GM20431 (cell line): ENCODE measurements around the gene CRYM.
"Not testable (repeated sequence)": the region's sequence is repeated elsewhere in the genome, so short reads cannot be mapped to it uniquely, and the experiment has no call there.

Experiments used
- in situ Hi-C: fragments of 300-500 bp; cut with MseI, MboI; formaldehyde crosslinking; loops from one replicate; pipeline ENCODE4 v1.15.0; 2020; ENCODE audit warnings: low sequenced_read_pairs; ENCODE audit not compliant: unreplicated experiment

Gene CRYM

DNA sequence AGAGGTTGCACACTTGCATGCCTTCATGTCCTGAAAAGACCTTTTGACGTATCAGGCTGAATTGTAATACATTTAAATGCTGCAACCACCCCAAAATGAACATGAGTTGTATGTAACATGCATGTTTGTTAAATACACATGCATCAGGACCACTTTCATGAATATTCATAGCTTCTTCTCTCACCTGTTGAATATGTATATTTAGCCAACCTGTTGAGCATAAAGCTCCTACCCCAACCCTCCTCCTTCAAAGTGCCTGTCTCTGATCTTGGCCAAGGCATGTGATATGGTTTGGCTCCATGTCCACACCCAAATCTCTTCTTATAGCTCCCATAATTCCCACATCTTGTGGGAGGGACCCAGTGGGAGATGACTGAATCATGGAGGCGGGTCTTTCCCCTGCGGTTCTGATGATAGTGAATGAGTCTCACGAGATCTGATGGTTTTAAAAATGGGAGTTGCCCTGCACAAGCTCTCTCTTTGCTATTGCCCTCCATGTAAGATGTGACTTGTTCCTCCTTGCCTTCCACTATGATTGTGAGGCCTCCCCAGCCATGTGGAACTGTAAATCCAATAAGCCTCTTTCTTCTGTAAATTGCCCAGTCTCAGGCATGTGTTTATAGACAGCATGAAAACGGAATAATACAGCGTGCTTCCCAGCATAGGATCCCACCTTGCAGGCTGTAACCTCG is 3.8 kb upstream of the CRYM start:
- in situ Hi-C loops: loop anchor here (25.0 kb wide), 1 partner anchor 95 kb away; no protein-coding TSS in a partner anchor

DNA sequence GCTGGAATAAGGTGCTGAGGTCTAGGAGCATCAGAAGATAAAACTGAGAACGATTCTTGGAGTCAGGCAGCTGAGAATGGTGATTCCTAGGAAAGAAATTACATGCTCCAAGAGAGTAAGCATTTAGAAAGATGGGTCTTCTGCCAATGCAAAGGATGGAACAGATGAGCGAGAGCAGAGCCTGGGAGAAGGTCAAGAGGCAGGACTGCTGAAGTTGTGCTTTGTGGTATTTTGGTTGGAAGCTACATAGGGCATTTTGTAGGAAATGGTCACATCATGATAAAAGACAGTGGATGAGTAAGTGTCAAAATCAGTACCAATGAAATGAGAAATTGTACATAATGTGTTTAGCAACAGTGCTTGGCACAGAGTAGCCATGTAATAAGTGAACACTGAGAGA is 1.4 kb upstream of the CRYM start:
- in situ Hi-C loops: loop anchor here (25.0 kb wide), 1 partner anchor 92 kb away; no protein-coding TSS in a partner anchor

DNA sequence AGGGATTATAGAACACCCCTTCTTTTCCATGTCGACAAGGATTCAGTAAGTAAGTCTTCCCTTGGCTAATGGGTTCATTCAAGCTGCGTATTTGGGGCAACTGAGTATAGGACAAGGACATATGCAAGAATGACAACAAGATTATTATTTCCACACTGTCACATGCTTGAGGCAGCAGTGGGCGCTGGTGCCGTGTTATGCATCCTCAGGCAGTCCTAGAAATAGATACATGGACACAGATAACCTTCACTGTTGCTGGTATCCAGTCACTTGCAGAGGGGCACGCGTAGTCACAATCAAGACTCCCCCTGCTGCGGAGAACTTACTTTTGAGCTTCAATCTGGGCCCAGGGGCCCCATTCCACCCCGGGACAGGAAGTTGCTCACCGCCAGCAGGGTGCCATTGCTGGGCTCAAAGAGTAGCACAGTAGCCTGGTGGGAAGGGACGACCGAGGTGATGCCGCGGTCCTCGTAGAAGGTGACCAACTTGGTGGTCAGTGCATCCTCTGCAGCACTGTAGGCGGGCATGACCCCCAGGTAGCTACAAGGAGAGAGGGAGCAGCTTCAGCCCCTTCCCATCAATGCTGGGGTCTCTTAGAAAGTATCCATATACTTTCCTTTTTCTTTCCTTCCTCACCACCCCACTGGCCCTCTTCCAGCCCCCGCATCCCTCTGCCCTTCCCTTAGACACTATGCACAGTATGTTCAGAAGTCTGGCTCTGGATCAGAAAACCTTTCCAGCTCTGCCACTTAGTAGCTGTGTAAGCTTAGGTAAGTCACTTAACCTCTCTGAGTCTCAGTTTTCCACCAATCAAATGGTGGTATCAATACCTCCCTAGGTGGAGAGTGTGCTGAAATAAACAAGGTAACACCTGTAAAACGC is 804 bp downstream of the CRYM start:
- in situ Hi-C loops: loop anchor here (25.0 kb wide), 1 partner anchor 90 kb away; no protein-coding TSS in a partner anchor

DNA sequence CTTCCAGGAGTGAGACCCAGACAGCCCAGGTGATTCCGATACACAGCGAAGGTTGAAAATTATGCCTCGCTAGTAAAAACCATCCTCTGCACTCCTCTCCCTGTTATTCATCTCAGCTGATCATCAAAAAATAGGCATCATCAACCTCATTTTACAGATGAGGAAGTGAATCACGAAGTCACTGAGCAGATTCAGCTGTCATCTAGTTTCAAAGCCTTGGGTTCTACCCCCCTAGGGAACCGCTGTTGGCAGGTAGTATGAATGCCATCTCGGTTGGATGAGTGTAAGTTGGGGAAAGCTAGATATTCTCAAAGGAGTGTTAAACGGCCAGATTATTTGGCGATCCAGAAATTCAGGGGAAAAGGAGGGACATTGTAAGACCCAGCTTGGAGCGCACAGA is 2.0 kb downstream of the CRYM start:
- in situ Hi-C loops: loop anchor here (25.0 kb wide), 1 partner anchor 89 kb away; no protein-coding TSS in a partner anchor

DNA sequence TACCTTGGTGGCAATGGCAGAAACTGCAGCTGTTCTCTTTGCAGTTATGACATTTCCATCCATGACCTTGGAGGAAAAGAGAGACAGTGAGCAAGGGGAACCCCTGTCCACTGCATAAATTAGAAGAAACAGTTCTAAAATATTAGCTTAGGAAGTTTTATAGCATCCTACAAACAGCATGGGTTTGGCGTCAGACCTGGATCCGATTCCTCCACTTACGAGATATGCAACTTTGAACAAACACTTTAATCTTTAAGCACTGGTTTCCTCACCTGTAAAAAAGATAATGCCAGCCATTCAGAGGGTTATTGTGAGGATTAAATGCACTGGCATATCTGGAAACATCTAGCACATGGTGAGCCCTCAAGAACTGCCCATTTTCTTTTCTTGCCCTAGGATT is 2.6 kb downstream of the CRYM start:
- in situ Hi-C loops: loop anchor here (25.0 kb wide), 1 partner anchor 88 kb away; no protein-coding TSS in a partner anchor

DNA sequence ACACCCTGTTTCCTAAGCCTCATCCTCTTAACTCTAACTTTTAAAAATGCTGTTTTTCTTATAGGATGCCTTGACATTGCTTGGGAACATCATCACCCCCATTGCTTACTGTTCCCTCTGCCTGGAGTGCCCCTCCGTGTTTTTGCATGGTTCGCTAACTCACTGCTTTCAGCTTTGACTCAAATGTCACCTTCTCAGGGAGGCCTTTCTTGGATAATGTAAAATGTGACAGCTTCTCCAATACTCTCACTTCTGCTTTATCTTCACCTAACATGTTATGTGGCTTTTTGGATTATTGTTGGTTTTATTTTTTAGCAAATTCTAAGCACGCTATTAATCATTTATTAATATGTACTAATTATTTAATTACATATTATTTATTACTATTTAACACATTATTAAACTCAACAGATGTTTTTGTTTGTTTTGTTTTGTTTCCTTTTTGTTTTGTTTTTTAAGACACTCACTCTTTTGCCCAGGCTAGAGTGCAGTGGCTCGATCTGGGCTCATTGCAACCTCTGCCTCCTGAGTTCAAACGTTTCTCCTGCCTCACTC is 3.8 kb downstream of the CRYM start:
- in situ Hi-C loops: no loop called here

DNA sequence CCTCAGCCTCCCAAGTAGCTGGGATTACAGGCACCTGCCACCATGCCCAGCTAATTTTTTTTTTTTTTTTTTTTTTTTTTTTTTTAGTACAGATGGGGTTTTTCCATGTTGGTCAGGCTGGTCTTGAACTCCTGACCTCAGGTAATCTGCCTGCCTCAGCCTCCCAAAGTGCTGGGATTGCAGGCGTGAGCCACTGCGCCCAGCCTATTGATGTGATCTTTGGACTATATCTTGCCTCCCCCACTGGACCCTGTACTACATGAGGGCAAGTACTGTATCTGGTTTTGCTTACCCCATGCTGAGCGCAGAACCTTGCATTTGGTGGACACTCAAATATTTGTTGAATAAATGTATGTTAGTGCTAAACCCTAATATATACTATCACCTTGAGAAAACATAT is 5.3 kb downstream of the CRYM start:
- in situ Hi-C loops: not testable (repeated sequence)

DNA sequence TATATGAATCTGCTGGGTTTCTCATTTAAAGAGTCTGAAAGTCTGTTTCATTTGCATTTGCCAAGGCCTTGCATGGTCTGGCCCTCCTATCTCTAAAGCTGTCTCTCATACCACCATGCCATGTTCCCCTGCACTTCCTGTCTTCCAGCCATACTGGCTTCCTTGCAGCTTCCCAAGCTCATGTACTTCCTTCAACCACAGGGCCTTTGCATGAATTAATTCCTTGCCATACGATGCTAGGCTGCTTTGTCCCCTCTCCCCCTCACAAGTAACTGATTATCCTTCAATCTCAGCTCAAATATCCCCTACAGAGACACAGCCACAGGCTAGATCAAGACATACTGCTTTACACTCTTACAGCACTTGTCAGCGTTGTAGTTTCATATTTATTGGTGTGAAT is 5.8 kb downstream of the CRYM start:
- in situ Hi-C loops: no loop called here

DNA sequence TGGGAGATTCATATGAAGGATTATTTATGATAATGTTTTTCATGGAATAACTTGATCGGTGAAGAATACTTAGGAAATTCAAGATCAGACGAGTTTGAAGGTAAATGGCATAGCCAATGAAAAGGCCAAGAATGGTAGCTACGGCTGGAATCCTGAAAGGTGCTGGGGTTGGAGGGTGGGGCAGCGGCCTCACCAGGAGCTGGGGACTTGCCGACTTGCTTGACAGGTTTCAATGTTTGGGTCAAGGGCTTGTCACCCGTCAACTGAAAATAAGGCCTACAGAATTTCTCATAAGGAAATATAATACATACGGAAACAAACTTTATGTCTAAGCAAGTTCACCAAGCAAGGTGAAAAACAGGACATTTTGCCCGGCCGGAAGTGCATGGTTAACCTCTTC is 9.9 kb downstream of the CRYM start:
- in situ Hi-C loops: no loop called here

DNA sequence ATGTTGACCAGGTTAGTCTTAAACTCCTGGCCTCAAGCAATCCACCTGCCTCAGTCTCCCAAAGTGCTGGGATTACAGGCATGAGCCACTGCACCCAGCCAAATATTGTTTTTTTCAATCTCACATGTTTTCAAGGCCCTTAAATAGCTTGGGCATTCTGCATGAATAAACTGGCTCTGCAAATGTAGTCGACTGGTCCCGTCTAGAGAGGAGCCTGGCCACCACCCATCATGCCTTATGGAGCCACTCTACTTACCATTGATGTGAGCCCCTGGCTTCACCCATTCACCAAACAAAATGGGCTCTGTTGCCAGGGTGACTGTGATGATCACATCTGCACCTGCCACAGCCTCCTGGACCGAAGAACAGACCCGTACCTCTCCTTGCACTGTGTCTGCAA is 10.8 kb downstream of the CRYM start:
- in situ Hi-C loops: no loop called here

DNA sequence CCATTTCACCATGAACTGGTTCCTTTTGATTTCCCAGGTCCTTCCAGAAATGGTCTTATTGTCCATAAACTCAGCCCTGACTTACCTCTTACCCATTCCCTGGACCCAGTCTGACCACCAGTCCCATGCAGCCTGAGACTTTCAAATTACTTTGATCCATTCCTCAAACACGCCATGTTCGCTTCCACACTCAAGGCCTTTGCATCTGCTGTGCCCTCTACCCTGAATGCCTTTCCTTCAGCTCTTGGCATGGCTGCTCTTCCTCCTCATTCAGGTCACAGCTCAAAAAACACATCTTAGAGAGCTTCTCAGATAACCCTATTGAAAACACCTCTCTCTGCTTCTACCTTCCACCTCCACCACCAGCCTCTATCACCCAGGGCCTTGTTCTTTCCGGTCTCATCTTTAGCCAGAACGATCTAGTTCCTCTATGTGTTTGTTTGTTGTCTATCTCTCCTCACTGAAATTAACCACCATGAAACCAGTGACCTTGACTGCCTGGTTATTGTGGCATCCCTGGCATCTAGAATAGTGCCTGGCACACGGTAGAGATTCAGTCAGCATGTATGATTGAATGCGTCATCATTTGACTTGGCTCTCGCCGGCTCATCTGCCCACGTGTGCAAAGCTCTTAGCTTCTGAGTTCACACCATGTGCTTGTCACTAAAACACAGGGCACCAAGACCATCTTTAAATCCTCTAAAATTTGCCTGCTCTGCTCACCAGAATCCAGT is 12.8 kb downstream of the CRYM start:
- in situ Hi-C loops: no loop called here

DNA sequence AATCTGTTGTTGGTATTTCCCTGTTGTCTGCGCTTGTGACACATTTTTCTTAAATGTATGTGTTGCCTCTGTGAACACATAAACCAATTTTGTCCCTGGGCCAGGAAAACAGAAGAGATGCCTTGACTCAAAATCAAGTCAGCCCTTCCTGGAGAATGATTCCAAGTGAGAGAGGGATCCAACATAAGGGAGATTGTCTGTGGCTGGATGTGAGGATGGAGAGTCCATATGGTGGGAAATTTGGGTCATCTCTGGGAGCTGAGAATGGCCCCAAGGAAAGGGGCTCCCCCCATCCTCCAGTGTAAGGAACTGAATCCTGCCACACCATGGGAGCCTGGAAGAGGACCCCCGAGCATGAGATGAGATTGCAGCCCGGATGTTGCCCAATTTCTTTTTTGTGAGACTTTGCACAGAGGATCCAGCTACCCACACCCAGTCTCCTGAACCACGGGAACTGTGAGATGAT is 13.5 kb downstream of the CRYM start:
- in situ Hi-C loops: no loop called here

DNA sequence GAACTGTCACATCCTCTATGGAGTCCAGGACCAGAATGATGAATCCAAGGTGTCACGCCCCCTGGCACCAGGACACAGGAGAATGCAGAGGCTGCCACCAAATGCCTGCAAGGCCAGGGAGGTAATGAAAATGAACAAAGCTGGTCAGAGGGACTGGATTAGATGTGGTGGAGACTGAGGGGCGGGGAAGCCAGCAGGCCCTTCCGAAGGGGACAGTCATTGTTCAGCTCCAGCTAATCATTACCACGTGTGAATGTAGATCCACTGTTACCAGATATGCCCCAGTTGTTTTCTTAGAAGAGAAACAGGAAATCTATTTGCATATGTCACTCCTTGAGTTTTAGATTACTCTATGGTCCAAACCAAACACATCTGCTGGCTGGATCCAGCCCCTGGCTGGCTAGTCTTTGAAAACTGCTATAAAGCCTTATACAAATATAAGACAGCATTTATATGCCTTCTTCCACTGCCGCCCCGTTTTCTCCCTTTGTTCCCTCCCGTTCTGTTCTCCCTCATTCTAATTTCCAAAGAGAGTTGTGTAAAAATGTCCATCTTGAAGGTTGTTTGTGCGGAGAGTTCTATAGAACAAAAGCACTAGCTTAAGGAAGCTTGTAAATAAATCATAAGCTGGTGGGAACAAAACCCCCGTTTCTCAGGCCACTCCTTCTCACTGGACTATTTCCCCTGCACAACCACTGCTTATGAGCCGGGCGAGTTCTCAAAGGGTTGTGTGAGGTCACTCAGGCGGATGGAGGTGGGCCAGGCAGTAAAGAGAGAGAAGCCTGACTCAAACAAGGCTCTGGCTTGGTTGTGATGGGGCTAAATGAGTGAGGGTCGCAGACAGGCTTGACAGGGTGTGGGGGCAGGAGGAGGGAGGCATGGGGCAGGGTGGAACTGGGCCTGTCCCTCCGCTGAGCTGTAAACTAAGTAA is 14.2 kb downstream of the CRYM start:
- in situ Hi-C loops: no loop called here

DNA sequence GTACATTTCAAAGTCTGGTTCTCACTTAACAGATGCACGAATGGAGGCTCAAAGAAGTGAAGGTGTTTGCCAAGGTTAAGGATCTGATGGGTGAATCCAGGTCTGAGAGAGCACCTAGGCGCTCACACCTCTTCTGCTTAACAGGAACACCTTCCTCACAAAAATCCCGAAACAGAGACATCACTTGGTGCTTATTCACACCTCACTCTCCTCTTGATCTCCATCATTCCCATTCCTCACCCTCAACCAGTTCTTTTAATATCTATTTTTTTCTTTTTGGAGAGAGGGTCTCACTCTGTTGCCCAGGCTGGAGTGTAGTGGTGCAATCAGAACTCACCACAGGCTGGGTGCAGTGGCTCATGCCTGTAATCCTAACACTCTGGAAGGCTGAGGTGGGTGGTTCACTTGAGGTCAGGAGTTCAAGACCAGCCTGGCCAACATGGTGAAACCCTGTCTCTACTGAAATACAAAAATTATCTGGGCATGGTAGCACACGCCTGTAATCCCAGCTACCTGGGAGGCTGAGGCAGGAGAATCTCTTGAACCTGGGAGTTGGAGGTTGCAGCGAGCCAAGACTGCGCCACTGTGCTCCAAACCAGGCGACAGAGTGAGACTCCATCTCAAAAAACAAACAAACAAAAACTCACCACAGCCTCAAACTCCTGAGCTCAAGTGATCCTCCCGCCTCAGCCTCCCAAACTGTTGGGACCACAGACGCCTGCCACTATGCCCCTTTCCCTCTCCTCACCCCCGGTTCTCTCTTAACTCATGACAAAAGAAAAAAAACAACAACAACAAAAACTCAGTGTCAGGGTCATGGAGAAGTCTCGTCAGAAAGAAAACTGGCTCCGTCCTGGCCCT is 15.1 kb downstream of the CRYM start:
- in situ Hi-C loops: no loop called here

DNA sequence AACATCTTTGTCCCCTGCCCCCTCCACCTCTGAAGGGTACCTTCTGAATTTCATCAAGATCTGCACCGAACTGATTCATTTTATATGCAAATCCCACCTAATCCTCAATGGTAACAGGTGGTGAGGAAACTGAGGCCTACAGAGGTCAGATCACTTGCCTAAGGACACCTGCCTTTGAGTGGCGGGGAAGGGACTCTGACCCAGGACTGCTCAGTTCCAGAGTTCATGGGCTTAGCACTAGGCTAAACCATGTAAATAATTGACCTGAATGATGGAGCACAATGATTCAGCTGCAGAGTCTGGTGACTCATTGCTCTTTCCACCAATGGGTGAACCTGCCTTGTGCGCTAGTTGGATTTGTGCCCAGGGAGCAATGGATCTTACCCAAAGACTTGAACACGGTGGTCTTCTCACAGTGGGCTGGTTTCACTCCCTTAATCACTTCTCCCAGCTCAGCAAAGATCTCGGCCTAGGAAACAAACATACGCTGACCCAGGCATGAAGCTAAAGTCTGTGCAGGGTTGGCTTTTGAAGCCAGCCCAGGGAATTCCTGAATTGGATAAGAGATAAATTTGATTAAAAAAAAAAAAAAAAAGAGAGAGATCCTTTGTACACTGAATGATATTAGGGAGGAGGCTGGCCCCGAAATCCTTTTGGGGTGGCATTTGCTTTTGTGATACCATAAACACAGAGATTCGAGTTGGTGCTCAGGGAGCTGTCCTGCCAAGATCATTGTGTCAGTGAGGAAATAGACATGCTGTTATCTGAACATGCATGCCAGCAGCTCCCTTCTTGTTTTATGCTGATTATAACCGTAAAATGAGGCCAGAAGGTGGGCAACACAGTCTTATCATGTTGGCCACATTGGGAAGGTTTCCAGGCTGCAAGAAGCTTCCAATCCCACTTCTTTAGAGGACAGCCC is 17.0 kb downstream of the CRYM start:
- in situ Hi-C loops: no loop called here

DNA sequence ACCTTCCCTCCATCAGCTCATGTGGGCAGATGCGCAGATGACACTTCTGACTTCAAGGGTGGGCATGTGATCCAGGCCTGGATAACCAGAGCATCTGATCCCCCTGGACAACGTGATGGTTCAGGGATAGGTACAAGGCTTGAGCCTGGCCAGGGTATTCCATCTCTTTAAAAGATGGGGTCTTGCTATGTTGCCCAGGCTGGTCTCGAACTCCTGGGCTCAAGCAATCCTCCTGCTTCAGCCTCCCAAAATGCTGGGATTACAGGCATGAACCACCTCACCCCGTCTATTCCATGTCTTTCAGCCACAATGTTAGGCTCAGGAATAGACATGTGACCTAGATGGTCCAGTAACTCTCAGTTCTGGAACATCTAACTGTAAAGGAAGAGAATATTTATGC is 20.8 kb downstream of the CRYM start:
- in situ Hi-C loops: no loop called here

DNA sequence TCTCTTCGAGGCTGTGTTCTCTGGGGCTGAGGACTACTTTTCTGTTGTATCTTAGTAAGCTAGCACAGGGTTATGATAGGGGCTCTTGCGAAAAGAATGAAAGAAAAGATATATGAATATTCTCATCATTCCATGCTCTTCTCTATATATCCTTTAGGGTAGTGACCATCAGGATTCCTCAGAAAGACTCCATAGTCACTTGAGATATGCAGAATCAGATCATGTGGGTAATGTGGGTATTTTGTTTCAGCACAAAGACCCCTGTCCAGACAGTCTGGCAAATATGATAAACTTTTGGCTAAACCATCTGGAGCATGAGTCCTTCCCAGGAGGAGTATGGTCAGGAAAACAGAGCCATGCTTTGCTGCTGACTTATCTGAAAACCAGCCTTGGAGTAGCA is 21.5 kb downstream of the CRYM start:
- in situ Hi-C loops: no loop called here
